Astrocyte of the cerebellum (primary cell): ENCODE results near the gene RAB5IF.
A peak's percentile ranks its signal among the peaks of the same experiment; 100 is the strongest.
"Not testable (repeated sequence)": the region's sequence is repeated elsewhere in the genome, so short reads cannot be mapped to it uniquely, and the experiment has no call there.

Experiments used
- DNase-seq: peaks from one replicate; pipeline ENCODE4 v3.0.0-alpha.2; 2011; ENCODE audit warnings: low read depth
- H3K4me3 ChIP-seq: 2 replicates; pipeline ENCODE4 v1.5.1; 2011; ENCODE audit warnings: mild to moderate bottlenecking, low read depth, low read length, moderate library complexity
- in situ Hi-C: cut with HindIII; loops from 2 replicates; pipeline ENCODE4 v1.10.0; 2017; ENCODE audit warnings: low sequenced_read_pairs
- TF ChIP-seq, protein P1 (sequence below): IDR thresholded peaks from 2 replicates; pipeline ENCODE4 v1.5.1; 2012; ENCODE audit warnings: low read length, low read depth, moderate library complexity, mild to moderate bottlenecking; ENCODE audit errors: missing control alignments

The RAB5IF gene

DNA sequence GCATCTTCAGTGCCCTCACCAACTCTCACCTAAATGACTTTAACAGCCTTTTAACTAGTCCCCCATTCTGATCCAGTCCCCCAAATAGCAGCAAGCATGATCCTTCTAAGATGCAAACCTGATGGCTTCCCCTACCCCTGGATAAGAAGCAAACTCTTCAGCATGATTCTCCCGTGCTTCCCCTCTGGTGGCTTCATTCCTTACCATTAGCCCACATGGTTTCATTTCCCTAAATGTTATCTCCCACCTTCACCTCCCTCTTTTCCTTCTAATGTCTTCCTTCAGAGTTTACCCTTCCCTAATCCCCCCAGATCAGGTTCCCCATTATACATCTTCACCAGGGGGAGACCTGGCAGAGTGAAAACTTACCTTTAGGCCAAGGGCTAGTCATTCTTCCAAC, 4.0 kb upstream of the RAB5IF start:
- in situ Hi-C loops = loop anchor here (5.0 kb wide), 1 partner anchor 49 kb away; no protein-coding TSS in a partner anchor
- H3K4me3 ChIP-seq = no peak overlapping the region
- no peak for DNase-seq
- TF ChIP-seq, protein P1, sequence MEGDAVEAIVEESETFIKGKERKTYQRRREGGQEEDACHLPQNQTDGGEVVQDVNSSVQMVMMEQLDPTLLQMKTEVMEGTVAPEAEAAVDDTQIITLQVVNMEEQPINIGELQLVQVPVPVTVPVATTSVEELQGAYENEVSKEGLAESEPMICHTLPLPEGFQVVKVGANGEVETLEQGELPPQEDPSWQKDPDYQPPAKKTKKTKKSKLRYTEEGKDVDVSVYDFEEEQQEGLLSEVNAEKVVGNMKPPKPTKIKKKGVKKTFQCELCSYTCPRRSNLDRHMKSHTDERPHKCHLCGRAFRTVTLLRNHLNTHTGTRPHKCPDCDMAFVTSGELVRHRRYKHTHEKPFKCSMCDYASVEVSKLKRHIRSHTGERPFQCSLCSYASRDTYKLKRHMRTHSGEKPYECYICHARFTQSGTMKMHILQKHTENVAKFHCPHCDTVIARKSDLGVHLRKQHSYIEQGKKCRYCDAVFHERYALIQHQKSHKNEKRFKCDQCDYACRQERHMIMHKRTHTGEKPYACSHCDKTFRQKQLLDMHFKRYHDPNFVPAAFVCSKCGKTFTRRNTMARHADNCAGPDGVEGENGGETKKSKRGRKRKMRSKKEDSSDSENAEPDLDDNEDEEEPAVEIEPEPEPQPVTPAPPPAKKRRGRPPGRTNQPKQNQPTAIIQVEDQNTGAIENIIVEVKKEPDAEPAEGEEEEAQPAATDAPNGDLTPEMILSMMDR = no peak

DNA sequence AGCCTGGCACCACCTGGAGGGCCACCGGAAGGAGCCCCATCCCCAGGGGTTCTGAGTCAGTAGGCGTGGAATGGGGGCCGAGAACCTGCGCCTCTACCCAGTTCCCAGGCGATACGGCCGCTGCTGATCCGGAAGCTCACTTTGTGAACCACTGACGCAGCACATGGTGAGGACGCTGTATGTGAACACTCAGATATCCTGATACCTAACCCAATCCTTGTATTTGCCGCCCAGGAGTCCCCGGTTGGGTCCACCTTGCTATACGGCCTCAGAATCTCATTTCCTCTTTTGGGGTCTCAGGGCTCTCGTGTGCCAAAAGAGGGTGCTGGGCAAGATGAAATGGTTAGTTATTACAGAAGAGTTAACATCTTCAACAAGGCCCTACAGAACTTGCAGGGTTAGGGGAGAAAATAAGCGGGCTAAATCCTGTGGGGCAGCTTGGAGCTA, 604 bp upstream of the RAB5IF start:
- no peak for DNase-seq
- in situ Hi-C loops = loop anchor here (5.0 kb wide), 1 partner anchor 53 kb away; no protein-coding TSS in a partner anchor
- TF ChIP-seq, protein P1 = no peak
- peak overlapping the region; percentile 97 for H3K4me3 ChIP-seq

DNA sequence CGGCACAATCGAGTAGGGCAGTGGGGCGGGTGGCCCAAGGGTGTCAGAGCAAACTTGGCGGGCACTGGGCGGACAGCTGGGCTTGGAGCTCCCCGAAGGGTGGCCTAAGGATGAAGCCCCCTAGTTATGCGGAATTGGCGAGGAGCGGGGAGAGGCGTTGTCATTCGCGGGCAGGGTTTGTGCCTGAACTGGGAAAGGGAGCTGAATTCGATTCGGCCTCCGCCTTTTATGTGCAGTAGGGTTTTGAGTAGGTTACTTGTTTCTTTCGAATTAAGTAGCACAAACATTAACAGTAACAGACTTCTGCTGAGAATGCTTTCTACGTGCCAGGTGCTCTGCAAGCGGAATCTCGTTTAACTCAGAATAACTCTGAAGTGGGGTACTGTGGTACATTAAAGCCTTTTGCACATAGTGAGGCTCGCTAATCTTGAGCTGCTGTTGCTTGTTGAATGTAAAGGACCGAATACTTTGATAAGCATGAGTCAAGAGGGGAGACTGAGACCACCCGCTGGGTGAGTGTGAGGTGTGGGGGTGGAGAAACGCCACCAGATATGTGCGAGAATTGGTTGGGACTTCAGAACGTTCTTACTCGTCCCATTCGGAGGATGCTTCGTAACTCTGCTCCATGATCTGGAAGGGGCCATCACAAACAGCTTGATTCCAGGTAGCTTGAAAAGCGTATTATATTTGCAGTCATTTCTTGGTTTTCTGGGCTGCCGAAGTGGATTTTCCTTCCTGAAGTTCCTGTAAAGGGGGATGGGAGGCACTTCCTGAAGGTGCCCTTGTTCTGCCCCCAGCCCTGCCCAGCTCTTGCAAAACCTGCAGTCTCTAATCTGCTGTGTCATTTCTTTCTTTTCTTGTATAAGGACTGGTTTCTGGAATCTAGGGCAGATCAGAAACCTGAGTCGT, 833 bp downstream of the RAB5IF start:
- TF ChIP-seq, protein P1 = no peak
- no peak for DNase-seq
- H3K4me3 ChIP-seq = peak overlapping the region; percentile 97
- in situ Hi-C loops = no loop called here

DNA sequence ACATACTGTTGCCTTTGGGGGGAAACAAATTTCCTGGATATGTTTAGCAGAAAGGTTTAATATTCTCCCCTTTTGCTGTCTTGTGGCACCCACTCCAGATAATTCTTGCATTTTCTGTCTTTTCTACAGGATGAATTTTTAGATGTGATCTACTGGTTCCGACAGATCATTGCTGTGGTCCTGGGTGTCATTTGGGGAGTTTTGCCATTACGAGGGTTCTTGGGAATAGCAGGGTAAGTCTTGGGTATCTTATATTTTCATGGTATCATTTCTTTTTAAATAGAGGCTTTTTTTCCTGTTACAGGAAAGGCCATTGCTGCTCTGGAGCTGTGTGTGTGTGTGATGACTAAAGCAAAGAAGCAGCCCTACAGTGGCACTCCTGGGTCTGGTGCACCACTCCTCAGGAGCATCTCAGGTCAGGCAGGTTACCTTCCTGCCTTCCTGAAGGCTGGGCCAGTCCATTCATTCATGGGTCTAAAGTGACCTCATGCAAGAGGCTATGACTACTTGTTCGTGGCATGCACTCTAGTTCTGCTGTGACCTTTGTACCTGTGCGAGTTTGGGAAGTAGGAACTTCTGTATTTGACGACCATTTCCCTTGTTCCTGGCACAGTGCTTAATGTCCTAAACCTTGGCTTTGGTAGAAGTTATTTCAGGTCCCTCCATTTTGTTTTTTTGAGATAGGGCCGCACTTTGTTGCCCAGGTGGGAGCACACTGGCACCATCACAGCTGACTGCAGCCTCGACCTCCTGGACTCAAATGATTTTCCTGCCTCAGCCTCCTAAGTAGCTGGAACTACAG, 2.2 kb downstream of the RAB5IF start:
- TF ChIP-seq, protein P1 = no peak
- in situ Hi-C loops = no loop called here
- no peak for DNase-seq
- H3K4me3 ChIP-seq = no peak overlapping the region

DNA sequence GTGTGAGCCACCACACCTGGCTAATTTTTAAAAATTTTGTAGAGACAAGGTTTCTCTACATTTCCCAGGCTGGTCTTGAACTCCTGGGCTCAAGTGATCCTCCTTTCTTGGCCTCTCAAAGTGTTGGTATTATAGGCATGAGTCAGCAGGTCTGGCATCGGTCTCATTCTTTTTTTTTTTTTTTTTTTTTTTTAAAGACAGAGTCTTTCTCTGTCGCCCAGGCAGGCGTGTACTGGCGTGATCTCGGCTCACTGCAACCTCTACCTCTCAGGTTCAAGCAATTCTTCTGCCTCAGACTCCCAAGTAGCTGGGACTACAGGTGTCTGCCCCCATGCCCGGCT, 2.8 kb downstream of the RAB5IF start:
- DNase-seq, H3K4me3 ChIP-seq, in situ Hi-C loops: not testable (repeated sequence)

DNA sequence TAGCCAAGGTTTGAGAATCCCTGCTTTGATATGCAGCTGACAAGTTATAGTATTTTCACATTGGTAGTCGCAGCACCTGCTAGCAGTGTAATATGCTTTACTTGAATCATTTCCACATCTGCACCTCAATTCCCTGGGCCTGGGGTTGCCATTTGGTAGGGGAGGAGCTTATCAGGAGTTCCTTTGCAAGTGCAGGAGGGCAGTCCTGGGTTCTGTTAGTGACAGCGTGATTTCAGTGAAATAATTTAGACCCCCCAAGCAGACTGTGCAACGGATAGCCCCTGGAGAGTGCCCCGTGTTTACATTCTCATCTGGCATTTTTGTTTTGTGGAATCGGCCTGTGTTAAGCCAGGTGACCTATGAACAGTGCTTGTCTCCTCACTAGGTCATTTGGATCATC, 6.0 kb downstream of the RAB5IF start:
- H3K4me3 ChIP-seq = no peak overlapping the region
- TF ChIP-seq, protein P1 = no peak
- DNase-seq = no peak
- in situ Hi-C loops = no loop called here

DNA sequence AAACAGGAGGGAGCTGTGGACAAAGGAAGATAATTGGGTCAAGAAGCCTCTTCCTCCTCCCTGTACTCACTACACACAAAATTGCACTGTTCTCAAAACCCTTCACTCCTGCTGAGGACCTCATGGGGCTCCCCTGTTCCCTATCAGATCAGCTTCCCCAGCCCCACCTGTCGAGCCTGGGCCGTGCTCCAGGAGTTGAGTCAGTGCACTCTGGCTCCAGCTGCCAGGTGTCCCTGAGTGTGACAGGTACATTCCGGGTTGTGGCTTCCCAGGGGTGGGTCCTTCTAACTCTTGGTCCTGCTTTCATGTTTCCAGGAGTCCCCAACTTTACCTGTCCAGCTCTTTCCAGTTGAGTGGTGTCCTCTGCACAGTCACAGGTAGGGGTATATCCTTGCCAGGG, 8.4 kb downstream of the RAB5IF start:
- no peak for DNase-seq
- TF ChIP-seq, protein P1 = no peak
- no peak overlapping the region for H3K4me3 ChIP-seq
- in situ Hi-C loops = no loop called here
